HG03139 (cell line): Measurements from ENCODE around the gene ACSS2.
"Not testable (repeated sequence)": the region's sequence is repeated elsewhere in the genome, so short reads cannot be mapped to it uniquely, and the experiment has no call there.

Source experiments
- ATAC-seq: cut with Tn5 transposase; IDR thresholded peaks from one replicate; pipeline ENCODE4 v1.9.1; 2021; ENCODE audit not compliant: unreplicated experiment

ACSS2 gene

GRCh38 chr20:34874094-34874654 is 2.2 kb upstream of the ACSS2 start:
- ATAC-seq: no peak

GRCh38 chr20:34875642-34876405 is 588 bp upstream of the ACSS2 start:
- peak; percentile 60 for ATAC-seq

GRCh38 chr20:34880215-34880850 is 3.9 kb downstream of the ACSS2 start:
- ATAC-seq: no peak

- not testable (repeated sequence) for ATAC-seq
These were observed 4.6 kb downstream of the ACSS2 start for GRCh38 chr20:34880971-34881370.

GRCh38 chr20:34881689-34882088 is 5.3 kb downstream of the ACSS2 start:
- ATAC-seq: no peak

GRCh38 chr20:34883087-34883688 is 6.8 kb downstream of the ACSS2 start:
- ATAC-seq: no peak

- ATAC-seq: no peak
These were observed 7.4 kb downstream of the ACSS2 start for GRCh38 chr20:34883809-34884208.

- ATAC-seq: no peak
These were observed 7.8 kb downstream of the ACSS2 start for GRCh38 chr20:34884260-34884659.

- no peak for ATAC-seq
These were observed 9.7 kb downstream of the ACSS2 start for GRCh38 chr20:34886122-34886521.

- no peak for ATAC-seq
These were observed 10.6 kb downstream of the ACSS2 start for GRCh38 chr20:34887023-34887422.

- ATAC-seq: no peak
These were observed 12.1 kb downstream of the ACSS2 start for GRCh38 chr20:34888468-34888867.

GRCh38 chr20:34891166-34892062 is 15.0 kb downstream of the ACSS2 start:
- ATAC-seq: no peak

- no peak for ATAC-seq
These were observed 16.3 kb downstream of the ACSS2 start for GRCh38 chr20:34892671-34893070.

- ATAC-seq: no peak
These were observed 18.3 kb downstream of the ACSS2 start for GRCh38 chr20:34894723-34895122.

- ATAC-seq: no peak
These were observed 19.1 kb downstream of the ACSS2 start for GRCh38 chr20:34895465-34895864.

- no peak for ATAC-seq
These were observed 19.7 kb downstream of the ACSS2 start for GRCh38 chr20:34896086-34896621.

- not testable (repeated sequence) for ATAC-seq
These were observed 21.7 kb downstream of the ACSS2 start for GRCh38 chr20:34898129-34898528.

GRCh38 chr20:34898731-34899130 is 22.3 kb downstream of the ACSS2 start:
- not testable (repeated sequence) for ATAC-seq

- no peak for ATAC-seq
These were observed 27.8 kb downstream of the ACSS2 start for GRCh38 chr20:34904202-34904621.

GRCh38 chr20:34907616-34908469 is 31.4 kb downstream of the ACSS2 start:
- ATAC-seq: no peak
